Right cardiac atrium (tissue), 5 donors: ENCODE results near the gene OR11G2. TPM values are rescaled to one million over a fixed set of nuclear protein-coding genes. Genes with fewer than 3 reads are reported as not detected.
"Not testable (repeated sequence)": the region's sequence is repeated elsewhere in the genome, so short reads cannot be mapped to it uniquely, and the experiment has no call there.

Source experiments
- ATAC-seq, 2 donors: fragments of 200-7000 bp; cut with Tn5 transposase; one replicate each; pipeline versions ENCODE4 v1.8.0 to v1.9.1; 2020; ENCODE audit warnings: moderate library complexity in 2 of 2, mild to moderate bottlenecking in 1 of 2
- DNase-seq, 3 donors: peaks; one replicate each; pipeline ENCODE4 v3.0.0-alpha.2; 2020
- H3K27ac ChIP-seq: one replicate; pipeline ENCODE4 v1.5.1; 2013; ENCODE audit warnings: mild to moderate bottlenecking, low read length, control low read depth, moderate library complexity
- H3K27me3 ChIP-seq: one replicate; pipeline ENCODE4 v1.6.1; 2013; ENCODE audit not compliant: control insufficient read depth, insufficient read depth
- H3K4me1 ChIP-seq: one replicate; pipeline ENCODE4 v1.6.1; 2013; ENCODE audit warnings: low read length; ENCODE audit not compliant: control insufficient read depth, insufficient read depth
- H3K4me3 ChIP-seq: one replicate; pipeline ENCODE4 v1.5.1; 2013; ENCODE audit warnings: low read length, control low read depth
- H3K9me3 ChIP-seq: one replicate; pipeline ENCODE4 v1.6.1; 2013; ENCODE audit warnings: low read length; ENCODE audit not compliant: control insufficient read depth
- WGBS: extraction: QIAGEN DNeasy Blood & Tissue Kit; methylation state at CpG from one replicate; pipeline ENCODE4 v1.1.7; 2013; 5-methylcytosine and 5-hydroxymethylcytosine counted together
- intact Hi-C, 4 donors: fragments of 100-400 bp; cut with DNase I; formaldehyde crosslinking; loops; one replicate each; pipeline versions ENCODE4 v1.11.0 to v1.14.0; 2022 to 2023
- polyA plus RNA-seq: library from polyadenylated mRNA; stranded (reverse); fragments of 200-250 nt; gene quantifications from one replicate; pipeline ENCODE4 v1.2.3, GENCODE V29; 2013
- total RNA-seq, 4 donors: library from RNA; stranded (reverse); fragmentation: NEBNext Ultra II Directional; extraction: Animal tissue kit (Norgen Biotek cat#: 25700); gene quantifications; one replicate each; pipeline ENCODE4 v1.2.1, GENCODE V29; 2021
- donor health status: healthy with polysubstance abuse.
- donor health status: DM: no; HTN: yes; CAD: no.
- donor health status: DM: no; HTN: no; CAD: no.
- donor health status: DM: no; HTN: yes; CAD: no; lungs with severe emphysema.
- donor health status: DM: yes; HTN: yes; CAD: no.

Gene OR11G2
- total and polyA plus RNA-seq, 5 donors = not detected

DNA sequence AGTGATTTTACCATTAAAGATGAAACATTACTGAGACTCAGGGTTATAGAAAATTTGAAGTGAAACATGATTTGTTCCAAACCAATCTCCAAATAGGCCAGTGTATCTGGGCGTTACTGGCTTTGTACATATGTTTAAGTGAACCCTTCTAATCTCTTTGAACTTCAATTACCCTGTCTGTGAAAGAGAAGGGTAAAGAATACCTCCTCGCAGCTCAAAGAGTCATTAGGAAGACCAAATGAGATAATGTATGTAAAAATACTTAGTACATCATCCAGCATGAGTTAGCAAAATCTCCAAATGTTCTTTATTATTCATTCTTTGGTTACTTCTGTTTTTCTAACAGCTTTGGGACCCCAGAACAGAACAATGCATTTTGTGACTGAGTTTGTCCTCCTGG, 32.7 kb downstream of the OR11G2 start, which contains the start of gene OR11H6:
OR11H6 (plus strand) TSS at position 301 of the 400 bp plus-strand sequence; CDS start at position 301, 0 bp downstream.
- H3K4me1 ChIP-seq = no peaks in the 10 kb centered on the region
- WGBS = 18% methylated on average over 2 of the region's 2 CpGs
- no peaks in the 10 kb centered on the region for H3K9me3 ChIP-seq
- no peak within 1 kb of the TSS for H3K4me3 ChIP-seq
- no peaks in the 10 kb centered on the region for H3K27me3 ChIP-seq
- DNase-seq (no peak), ATAC-seq (no peak)
- H3K27ac ChIP-seq = no peak within 1 kb of the TSS
- intact Hi-C loops = no loop called here

- WGBS = 70% methylated on average over 1 of the region's 1 CpG
Measured at GRCh38 chr14:20228681-20229080, 38.0 kb downstream of the OR11G2 start, which contains the start of gene OR11H7. Gene OR11H7 (plus strand): TSS chr14:20228981.

DNA sequence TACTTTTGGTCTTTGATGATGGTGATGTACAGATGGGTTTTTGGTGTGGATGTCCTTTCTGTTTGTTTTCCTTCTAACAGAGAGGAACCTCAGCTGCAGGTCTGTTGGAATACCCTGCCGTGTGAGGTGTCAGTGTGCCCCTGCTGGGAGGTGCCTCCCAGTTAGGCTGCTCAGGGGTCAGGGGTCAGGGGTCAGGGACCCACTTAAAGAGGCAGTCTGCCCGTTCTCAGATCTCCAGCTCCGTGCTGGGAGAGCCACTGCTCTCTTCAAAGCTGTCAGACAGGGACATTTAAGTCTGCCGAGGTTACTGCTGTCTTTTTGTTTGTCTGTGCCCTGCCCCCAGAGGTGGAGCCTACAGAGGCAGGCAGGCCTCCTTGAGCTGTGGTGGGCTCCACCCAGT, 44.7 kb downstream of the OR11G2 start:
- H3K27me3 ChIP-seq, intact Hi-C loops, H3K27ac ChIP-seq, H3K4me1 ChIP-seq, ATAC-seq, DNase-seq, H3K4me3 ChIP-seq, H3K9me3 ChIP-seq: not testable (repeated sequence)
- WGBS = 86% methylated on average over 4 of the region's 4 CpGs

More at GRCh38 chr14:20228681-20229080, 38.0 kb downstream of the OR11G2 start, which contains the start of gene OR11H7:
- no peaks in the 10 kb centered on the region for H3K27me3 ChIP-seq
- H3K9me3 ChIP-seq = no peaks in the 10 kb centered on the region
- ATAC-seq = no peak
- no peak within 1 kb of the TSS for H3K4me3 ChIP-seq
- H3K27ac ChIP-seq = no peak within 1 kb of the TSS
- DNase-seq = no peak
- H3K4me1 ChIP-seq = no peaks in the 10 kb centered on the region
- intact Hi-C loops = no loop called here

DNA sequence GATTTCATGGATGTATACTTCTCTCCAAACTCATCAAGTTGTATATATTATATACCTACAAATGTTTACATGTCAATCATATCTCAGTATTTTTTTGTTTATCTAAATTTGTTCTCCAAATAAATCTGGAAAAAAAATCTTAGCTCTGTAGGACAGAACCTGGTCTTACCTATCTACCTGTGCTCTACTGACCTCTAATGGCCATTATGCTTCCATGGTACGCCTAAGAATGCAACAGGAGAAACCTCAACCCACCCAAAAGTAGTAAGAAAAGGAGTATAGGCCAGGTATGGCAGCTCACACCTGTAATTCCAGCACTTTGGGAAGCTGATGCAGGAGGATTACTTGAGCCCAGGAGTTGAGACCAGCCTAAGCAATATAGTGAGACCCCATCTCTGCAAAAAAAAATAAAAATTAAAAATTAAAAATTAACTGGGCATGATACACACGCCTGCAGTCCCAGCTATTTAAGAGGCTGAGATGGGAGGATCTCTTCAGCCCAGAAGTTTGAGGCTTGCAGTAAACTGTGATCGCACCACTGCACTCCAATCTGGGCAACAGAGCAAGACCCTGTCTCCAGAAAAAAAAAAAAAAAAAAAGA, 57.0 kb downstream of the OR11G2 start:
- WGBS = 62% methylated on average over 3 of the region's 3 CpGs
- H3K27me3 ChIP-seq = no peaks in the 10 kb centered on the region
- no peak for ATAC-seq
- H3K27ac ChIP-seq = no peak overlapping the region
- H3K4me3 ChIP-seq = no peak overlapping the region
- intact Hi-C loops = no loop called here
- H3K9me3 ChIP-seq = no peaks in the 10 kb centered on the region
- DNase-seq = no peak
- H3K4me1 ChIP-seq = no peaks in the 10 kb centered on the region

Other genes starting within 250 kb of the OR11G2 start
- not detected for gene OR4K15, start 215.3 kb upstream of the OR11G2 start, total RNA-seq
- gene OR4K15, start 215.3 kb upstream of the OR11G2 start, polyA plus RNA-seq = not detected
- gene OR4Q2, start 188.7 kb upstream of the OR11G2 start, total RNA-seq = not detected
- gene OR4Q2, start 188.7 kb upstream of the OR11G2 start, polyA plus RNA-seq = not detected
- gene OR4K14, start 171.6 kb upstream of the OR11G2 start, total RNA-seq = not detected
- not detected for gene OR4K14, start 171.6 kb upstream of the OR11G2 start, polyA plus RNA-seq
- not detected for gene OR4K13, start 154.9 kb upstream of the OR11G2 start, total RNA-seq
- gene OR4K13, start 154.9 kb upstream of the OR11G2 start, polyA plus RNA-seq = not detected
- not detected for gene OR4L1, start 130.9 kb upstream of the OR11G2 start, total RNA-seq
- not detected for gene OR4L1, start 130.9 kb upstream of the OR11G2 start, polyA plus RNA-seq
- not detected for gene OR4K17, start 80.2 kb upstream of the OR11G2 start, total RNA-seq
- gene OR4K17, start 80.2 kb upstream of the OR11G2 start, polyA plus RNA-seq = not detected
- gene OR4N5, start 52.1 kb upstream of the OR11G2 start, total RNA-seq = not detected
- gene OR4N5, start 52.1 kb upstream of the OR11G2 start, polyA plus RNA-seq = not detected
- gene OR11H6, start 32.8 kb downstream of the OR11G2 start, total RNA-seq = not detected
- not detected for gene OR11H6, start 32.8 kb downstream of the OR11G2 start, polyA plus RNA-seq
- gene OR11H7, start 38.1 kb downstream of the OR11G2 start, total RNA-seq = not detected
- not detected for gene OR11H7, start 38.1 kb downstream of the OR11G2 start, polyA plus RNA-seq
- gene OR11H4, start 48.4 kb downstream of the OR11G2 start, total RNA-seq = not detected
- not detected for gene OR11H4, start 48.4 kb downstream of the OR11G2 start, polyA plus RNA-seq
- gene TTC5, start 115.1 kb downstream of the OR11G2 start, total RNA-seq = 10 to 100 TPM in 2 of 4 donors, 1 to 10 TPM in 2; 8.3 to 12.0 (median 9.5) TPM
- 4.5 TPM for gene TTC5, start 115.1 kb downstream of the OR11G2 start, polyA plus RNA-seq
- 10 to 100 TPM; 41.0 to 58.2 (median 49.5) TPM for gene CCNB1IP1, start 142.4 kb downstream of the OR11G2 start, total RNA-seq
- gene CCNB1IP1, start 142.4 kb downstream of the OR11G2 start, polyA plus RNA-seq = 72.1 TPM
- gene PARP2, start 152.7 kb downstream of the OR11G2 start, total RNA-seq = 10 to 100 TPM; 11.9 to 17.9 (median 16.3) TPM
- 14.3 TPM for gene PARP2, start 152.7 kb downstream of the OR11G2 start, polyA plus RNA-seq
- 10 to 100 TPM in 3 of 4 donors, 1 to 10 TPM in 1; 7.4 to 14.1 (median 13.1) TPM for gene TEP1, start 222.6 kb downstream of the OR11G2 start, total RNA-seq
- gene TEP1, start 222.6 kb downstream of the OR11G2 start, polyA plus RNA-seq = 7.9 TPM
- gene KLHL33, start 245.3 kb downstream of the OR11G2 start, total RNA-seq = 1 to 10 TPM in 2 of 4 donors, under 1 TPM in 2; 0.33 to 1.7 (median 0.92) TPM
- 0.68 TPM for gene KLHL33, start 245.3 kb downstream of the OR11G2 start, polyA plus RNA-seq